ENCODE results near the gene NAV2.

- TF ChIP-seq POLR2A (IDR thresholded peaks at IDR 0.05) (no peak), POLR2AphosphoS5 (IDR thresholded peaks at IDR 0.05) (no peak)
- TF ChIP-seq, protein P1, sequence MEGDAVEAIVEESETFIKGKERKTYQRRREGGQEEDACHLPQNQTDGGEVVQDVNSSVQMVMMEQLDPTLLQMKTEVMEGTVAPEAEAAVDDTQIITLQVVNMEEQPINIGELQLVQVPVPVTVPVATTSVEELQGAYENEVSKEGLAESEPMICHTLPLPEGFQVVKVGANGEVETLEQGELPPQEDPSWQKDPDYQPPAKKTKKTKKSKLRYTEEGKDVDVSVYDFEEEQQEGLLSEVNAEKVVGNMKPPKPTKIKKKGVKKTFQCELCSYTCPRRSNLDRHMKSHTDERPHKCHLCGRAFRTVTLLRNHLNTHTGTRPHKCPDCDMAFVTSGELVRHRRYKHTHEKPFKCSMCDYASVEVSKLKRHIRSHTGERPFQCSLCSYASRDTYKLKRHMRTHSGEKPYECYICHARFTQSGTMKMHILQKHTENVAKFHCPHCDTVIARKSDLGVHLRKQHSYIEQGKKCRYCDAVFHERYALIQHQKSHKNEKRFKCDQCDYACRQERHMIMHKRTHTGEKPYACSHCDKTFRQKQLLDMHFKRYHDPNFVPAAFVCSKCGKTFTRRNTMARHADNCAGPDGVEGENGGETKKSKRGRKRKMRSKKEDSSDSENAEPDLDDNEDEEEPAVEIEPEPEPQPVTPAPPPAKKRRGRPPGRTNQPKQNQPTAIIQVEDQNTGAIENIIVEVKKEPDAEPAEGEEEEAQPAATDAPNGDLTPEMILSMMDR (IDR thresholded peaks at IDR 0.05 in 8 of 11, conservative IDR thresholded peaks at IDR 0.05 in 3 of 11), result no peak
Observed at GRCh38 chr11:20038412-20038811, 325.8 kb downstream of the NAV2 start.
